GM12878 (cell line): ENCODE data around the gene NLE1. TPM values are rescaled to one million over a fixed set of nuclear protein-coding genes. Genes with fewer than 3 reads are reported as not detected.

ENCODE experiments used
- ATAC-seq: fragments of 200-7000 bp; cut with Tn5 transposase; 3 replicates; pipeline ENCODE4 v1.9.1; 2020; ENCODE audit warnings: mild to moderate bottlenecking, moderate library complexity
- BruUV-seq: library from RNA; stranded (reverse); fragments of 400-500 nt; replicated peaks from 2 replicates; lab custom pipeline; 2021; lab: Mats Ljungman, UMichigan
- CTCF ChIA-PET: fragments of 300-600 bp; sonication (Branson Sonifier 250); formaldehyde crosslinking; extraction: SDS; loops from one replicate; lab custom pipeline; 2021; ENCODE audit warnings: inconsistent platforms; lab: Yijun Ruan, JAX
- POLR2A ChIA-PET: fragments of 350-600 bp; formaldehyde crosslinking; extraction: SDS; loops from one replicate; lab custom pipeline; 2021; ENCODE audit warnings: inconsistent platforms; lab: Charles Lee
- RAD21 ChIA-PET: fragments of 300-600 bp; sonication (Branson Sonifier 250); formaldehyde crosslinking; loops from one replicate; lab custom pipeline; 2023; ENCODE audit warnings: antibody characterized with exemption; ENCODE audit not compliant: unreplicated experiment; lab: Charles Lee
- SMC1A ChIA-PET: fragments of 300-600 bp; sonication (Branson Sonifier 250); formaldehyde crosslinking; loops from one replicate; lab custom pipeline; 2023; ENCODE audit not compliant: unreplicated experiment, uncharacterized antibody; lab: Charles Lee
- DNase-seq: peaks from one replicate; pipeline ENCODE4 v3.0.0-alpha.2; 2011; ENCODE audit warnings: low read depth, low spot score
- FAIRE-seq: peaks from 3 replicates; lab custom pipeline; 2011; peaks lifted over from hg19 to GRCh38; lab: Jason Lieb, UNC
- H2AFZ ChIP-seq: 2 replicates; pipeline ENCODE4 v1.6.0; 2011; ENCODE audit warnings: low read depth, low read length, control low read depth; ENCODE audit not compliant: control insufficient read depth
- H3K27ac ChIP-seq: 2 replicates; pipeline ENCODE4 v1.5.1; 2011; ENCODE audit warnings: control low read depth; ENCODE audit not compliant: control insufficient read depth, insufficient read depth
- H3K27me3 ChIP-seq, 2 experiments: replicated peaks in 1 of 2; 2 replicates each; pipeline versions ENCODE4 v1.6.0 to v1.6.1; 2011; ENCODE audit warnings: low read length in 1 of 2; ENCODE audit not compliant: control insufficient read depth in 2 of 2, insufficient read depth in 2 of 2
- H3K36me3 ChIP-seq, 2 experiments: 2 replicates each; pipeline ENCODE4 v1.5.1; 2011; ENCODE audit warnings: low read length in 1 of 2; ENCODE audit not compliant: control insufficient read depth in 2 of 2, insufficient read depth in 2 of 2
- H3K4me1 ChIP-seq: 2 replicates; pipeline ENCODE4 v1.6.1; 2011; ENCODE audit warnings: mild to moderate bottlenecking, low read length, moderate library complexity, mixed read lengths; ENCODE audit not compliant: control insufficient read depth, insufficient read depth
- H3K4me2 ChIP-seq: 2 replicates; pipeline ENCODE4 v1.6.0; 2011; ENCODE audit warnings: control low read depth; ENCODE audit not compliant: control insufficient read depth, insufficient read depth
- H3K4me3 ChIP-seq: fragments of 200-600 bp; sonication (generic); 2 replicates; pipeline ENCODE4 v1.5.1; 2016
- H3K79me2 ChIP-seq: 2 replicates; pipeline ENCODE4 v1.6.0; 2011; ENCODE audit warnings: low read length; ENCODE audit not compliant: control insufficient read depth, insufficient read depth
- H3K9ac ChIP-seq: 2 replicates; pipeline ENCODE4 v1.8.0; 2011; ENCODE audit warnings: low read length, control low read depth, mixed read lengths; ENCODE audit not compliant: control insufficient read depth, insufficient read depth
- H3K9me3 ChIP-seq: replicated peaks from 3 replicates; pipeline ENCODE4 v1.5.1; 2011; ENCODE audit warnings: mild to moderate bottlenecking, low read length; ENCODE audit not compliant: control insufficient read depth, insufficient read depth
- H4K20me1 ChIP-seq: 2 replicates; pipeline ENCODE4 v1.6.0; 2011; ENCODE audit not compliant: control insufficient read depth, insufficient read depth
- PKNOX1 ChIP-seq: fragments of 450-650 bp; IDR thresholded peaks from 2 replicates; pipeline ENCODE4 v1.6.1; 2016; ENCODE audit warnings: mild to moderate bottlenecking
- SMARCA5 ChIP-seq: fragments of 450-650 bp; IDR thresholded peaks from 2 replicates; pipeline ENCODE4 v1.6.1; 2017; ENCODE audit warnings: mild to moderate bottlenecking
- SPI1 ChIP-seq: IDR thresholded peaks from 2 replicates; pipeline ENCODE4 v1.6.1; 2011; ENCODE audit warnings: low read depth, mild to moderate bottlenecking, low read length, moderate library complexity, borderline replicate concordance; ENCODE audit not compliant: insufficient read depth
- SRF ChIP-seq, 2 experiments: IDR thresholded peaks; 2 replicates each; pipeline ENCODE4 v1.6.1; 2011; ENCODE audit warnings: low read depth in 2 of 2, low read length in 2 of 2, mild to moderate bottlenecking in 1 of 2, moderate library complexity in 1 of 2
- TAF1 ChIP-seq: IDR thresholded peaks from 2 replicates; pipeline ENCODE4 v1.6.1; 2011; ENCODE audit warnings: mild to moderate bottlenecking, low read depth, low read length, borderline replicate concordance
- WRNIP1 ChIP-seq: IDR thresholded peaks from 2 replicates; pipeline ENCODE4 v1.6.1; 2011; ENCODE audit warnings: low read depth, low read length, improper control_type of control experiment, borderline replicate concordance
- YY1 ChIP-seq: IDR thresholded peaks from 2 replicates; pipeline ENCODE4 v1.6.1; 2011; ENCODE audit warnings: low read depth, mild to moderate bottlenecking, low read length
- ZNF217 ChIP-seq: fragments of 450-650 bp; IDR thresholded peaks from 2 replicates; pipeline ENCODE4 v1.6.1; 2017; ENCODE audit warnings: antibody characterized with exemption, mild to moderate bottlenecking
- ZNF384 ChIP-seq: IDR thresholded peaks from 2 replicates; pipeline ENCODE4 v1.6.1; 2012; ENCODE audit warnings: low read depth, mild to moderate bottlenecking, low read length, improper control_type of control experiment, borderline replicate concordance
- WGBS: methylation state at CpG from one replicate; pipeline ENCODE4 v1.1.6; 2016; ENCODE audit warnings: low lambda C conversion rate; ENCODE audit not compliant: insufficient replicate concordance, insufficient coverage; ENCODE audit errors: missing lambda C conversion rate; 5-methylcytosine and 5-hydroxymethylcytosine counted together
- in situ Hi-C: fragments of 300-500 bp; cut with MboI; formaldehyde crosslinking; loops from 9 replicates; pipeline ENCODE4 v1.14.3; 2018; ENCODE audit warnings: mixed read lengths
- intact Hi-C: fragments of 100-400 bp; cut with micrococcal nuclease; formaldehyde crosslinking; loops from one replicate; pipeline ENCODE4 v1.14.2; 2022; ENCODE audit not compliant: unreplicated experiment
- polyA plus RNA-seq, 11 experiments: library from polyadenylated mRNA; depleted of rRNA in 4 of 11; unstranded in 6 of 11; stranded (reverse) in 5 of 11; fragments of >200 nt; fragmentation: Nextera tagmentation in 4 of 11; fragmentation: Illumina TruSeq in 1 of 11; extraction: Ambion mirVana in 4 of 11; extraction: Trizol in 1 of 11; gene quantifications; 1 replicate in 1 of 11; 2 replicates in 10 of 11; pipeline versions ENCODE4 v1.2.1 to v1.2.3, GENCODE V29; 2011 to 2016; ENCODE audit warnings: inconsistent platforms in 2 of 11, missing spikeins in 2 of 11, low read depth in 1 of 11
- total RNA-seq, 4 experiments: library from RNA; depleted of rRNA in 3 of 4; stranded (reverse); fragments of >200 nt in 3 of 4; fragmentation: Illumina TruSeq in 1 of 4; extraction: Trizol in 1 of 4; gene quantifications; 2 replicates each; pipeline versions ENCODE4 v1.2.1 to v1.2.3, GENCODE V29; 2013 to 2021

NLE1 gene
- total and polyA plus RNA-seq, 10 of the 15 experiments (the other 5 are each of a cell fraction or from before 2014, with no cell fraction given): 2.4 to 33.5 (median 17.6) TPM

- H3K27ac ChIP-seq: no peak overlapping the region
- BruUV-seq: no TSS peak
- H3K79me2 ChIP-seq: no peaks in the 10 kb centered on the region
- DNase-seq (no peak), FAIRE-seq (no peak), ATAC-seq (no peak)
- intact Hi-C loops (no loop called here), in situ Hi-C loops (no loop called here)
- H2AFZ ChIP-seq: no peak overlapping the region
- WGBS: 25% methylated on average over 8 of the region's 8 CpGs
- H3K36me3 ChIP-seq: no peaks in the 10 kb centered on the region
- no peaks in the 10 kb centered on the region for H3K9me3 ChIP-seq
- H3K27me3 ChIP-seq: no peaks in the 10 kb centered on the region
- POLR2A ChIA-PET: no interaction called here
- H4K20me1 ChIP-seq: no peaks in the 10 kb centered on the region
- no peaks in the 10 kb centered on the region for H3K4me1 ChIP-seq
- no peak overlapping the region for H3K4me3 ChIP-seq
- CTCF ChIA-PET: no interaction called here
- no peak for TF ChIP-seq SPI1
- no peak for TF ChIP-seq YY1
- TF ChIP-seq WRNIP1: no peak
- TF ChIP-seq SRF (IDR thresholded peaks at IDR 0.05; ENCODE audit: low read depth in 2 of 2, low read length in 2 of 2): no peak
- no peak overlapping the region for H3K9ac ChIP-seq
- RAD21 ChIA-PET: interaction anchor here (0.5 kb wide), 1 partner anchor 166 kb away, joined by 4 read pairs; no protein-coding TSS in a partner anchor
- SMC1A ChIA-PET: no interaction called here
- H3K4me2 ChIP-seq: no peak overlapping the region
Observed at GRCh38 chr17:35176897-35177296, 34.8 kb upstream of the NLE1 start.

- Histone ChIP-seq H3K4me3 (no peak overlapping the region), H3K4me2 (no peak overlapping the region), H3K79me2 (no peaks in the 10 kb centered on the region), H3K4me1 (no peaks in the 10 kb centered on the region), H3K9me3 (no peaks in the 10 kb centered on the region), H3K36me3 (no peaks in the 10 kb centered on the region), H3K9ac (no peak overlapping the region), H4K20me1 (no peaks in the 10 kb centered on the region), H3K27me3 (peaks cover 0 to 4% of the 10 kb centered on the region in 2 experiments; a peak in 1 of 4 replicates), H2AFZ (no peak overlapping the region), H3K27ac (no peak overlapping the region)
- no TSS peak for BruUV-seq
- ATAC-seq: no peak
- RAD21 ChIA-PET: no interaction called here
- no peak for DNase-seq
- TF ChIP-seq SMARCA5 (no peak), ZNF384 (no peak), ZNF217 (no peak), PKNOX1 (no peak), TAF1 (no peak)
- in situ Hi-C loops: no loop called here
- CTCF ChIA-PET: no interaction called here
- WGBS: 40% methylated on average over 9 of the region's 9 CpGs
- SMC1A ChIA-PET: no interaction called here
- no peak for FAIRE-seq
- intact Hi-C loops: no loop called here
- POLR2A ChIA-PET: no interaction called here
Observed at GRCh38 chr17:35175638-35176415, 33.7 kb upstream of the NLE1 start.
